Lower leg skin (tissue), 3 donors: ENCODE data around the gene PTPRT.

Source experiments
- POLR2A ChIP-seq, 2 donors: fragments of 450-650 bp; IDR thresholded peaks; one replicate each; pipeline ENCODE4 v1.6.1; 2016 to 2017; ENCODE audit warnings: antibody characterized with exemption in 2 of 2, mild to moderate bottlenecking in 1 of 2, moderate library complexity in 1 of 2
- TF ChIP-seq, protein P1 (sequence below), 3 donors: fragments of 450-650 bp; IDR thresholded peaks; one replicate each; pipeline ENCODE4 v1.5.1; 2016; ENCODE audit warnings: antibody characterized with exemption in 3 of 3, mild to moderate bottlenecking in 3 of 3, moderate library complexity in 2 of 3

DNA sequence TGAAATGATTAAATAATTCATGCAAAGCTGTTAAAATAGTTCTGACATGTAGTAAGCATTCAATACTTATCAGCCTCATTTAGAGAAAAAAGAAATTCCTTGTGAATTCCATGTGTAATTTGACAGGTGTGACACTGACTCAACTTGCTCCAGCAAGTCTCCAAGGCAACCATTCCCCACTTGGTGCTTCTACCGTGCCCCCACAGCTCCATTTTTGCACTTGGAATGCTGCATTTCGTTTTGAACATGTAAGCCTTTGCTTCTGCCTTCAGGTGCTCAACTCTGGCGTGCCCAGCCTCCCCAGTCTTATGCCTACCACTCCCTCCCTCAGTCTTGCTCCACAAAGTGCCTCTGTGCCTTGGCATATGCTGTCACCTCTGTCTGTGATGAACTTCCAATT, 810.9 kb downstream of the PTPRT start:
- no peak for TF ChIP-seq POLR2A (IDR thresholded peaks at IDR 0.05)
- TF ChIP-seq, protein P1, sequence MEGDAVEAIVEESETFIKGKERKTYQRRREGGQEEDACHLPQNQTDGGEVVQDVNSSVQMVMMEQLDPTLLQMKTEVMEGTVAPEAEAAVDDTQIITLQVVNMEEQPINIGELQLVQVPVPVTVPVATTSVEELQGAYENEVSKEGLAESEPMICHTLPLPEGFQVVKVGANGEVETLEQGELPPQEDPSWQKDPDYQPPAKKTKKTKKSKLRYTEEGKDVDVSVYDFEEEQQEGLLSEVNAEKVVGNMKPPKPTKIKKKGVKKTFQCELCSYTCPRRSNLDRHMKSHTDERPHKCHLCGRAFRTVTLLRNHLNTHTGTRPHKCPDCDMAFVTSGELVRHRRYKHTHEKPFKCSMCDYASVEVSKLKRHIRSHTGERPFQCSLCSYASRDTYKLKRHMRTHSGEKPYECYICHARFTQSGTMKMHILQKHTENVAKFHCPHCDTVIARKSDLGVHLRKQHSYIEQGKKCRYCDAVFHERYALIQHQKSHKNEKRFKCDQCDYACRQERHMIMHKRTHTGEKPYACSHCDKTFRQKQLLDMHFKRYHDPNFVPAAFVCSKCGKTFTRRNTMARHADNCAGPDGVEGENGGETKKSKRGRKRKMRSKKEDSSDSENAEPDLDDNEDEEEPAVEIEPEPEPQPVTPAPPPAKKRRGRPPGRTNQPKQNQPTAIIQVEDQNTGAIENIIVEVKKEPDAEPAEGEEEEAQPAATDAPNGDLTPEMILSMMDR (IDR thresholded peaks at IDR 0.05) = no peak
